Measurements from ENCODE around the gene ITPK1.

The ITPK1 gene

DNA sequence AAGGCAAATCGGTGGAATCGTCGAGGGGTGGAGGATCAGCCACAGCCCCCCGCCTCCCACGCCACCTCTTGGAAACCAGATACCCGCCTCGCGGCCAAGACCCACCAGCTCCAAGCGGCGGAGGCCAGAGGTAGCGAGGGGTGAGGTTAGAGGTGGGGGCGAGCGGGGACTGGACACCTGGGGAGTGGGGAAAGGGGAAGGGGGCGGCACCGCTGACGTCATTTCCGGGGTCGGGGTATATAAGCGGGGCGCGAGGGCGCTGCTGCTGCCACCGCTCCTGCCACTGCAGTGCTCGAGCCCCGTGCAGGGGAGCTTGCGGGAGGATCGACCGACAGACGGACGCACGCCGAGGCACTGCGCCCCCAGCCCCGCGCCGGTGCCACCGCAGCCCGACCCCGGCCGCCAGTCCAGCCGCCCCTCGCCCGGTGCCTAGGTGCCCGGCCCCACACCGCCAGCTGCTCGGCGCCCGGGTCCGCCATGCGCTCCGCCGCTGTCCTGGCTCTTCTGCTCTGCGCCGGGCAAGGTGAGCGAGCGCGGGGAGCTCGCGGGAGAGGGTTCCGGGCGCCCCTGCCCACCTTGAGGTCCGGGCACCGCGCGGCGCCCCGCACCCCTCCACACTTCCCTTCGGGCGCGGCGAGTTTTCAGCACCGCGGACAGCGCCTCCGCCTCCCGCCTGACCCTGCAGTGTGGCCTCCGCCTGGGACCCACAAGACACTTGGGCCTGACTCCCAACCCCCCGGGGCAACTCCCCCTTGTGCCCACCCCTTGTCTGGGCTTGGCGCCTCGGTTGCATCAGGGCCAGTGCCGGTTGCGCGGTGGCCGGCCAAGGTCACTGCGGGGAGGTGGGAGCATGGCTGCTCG, 192.6 kb downstream of the ITPK1 start, which contains the start of gene CHGA:
CHGA (plus strand) TSS at position 268 of the 861 bp plus-strand sequence; CDS start at position 478, 210 bp downstream.
- Mint-ChIP-seq H3K27ac (no peak within 1 kb of the TSS), H3K36me3 (ENCODE audit: low read depth) (no peaks in the 10 kb centered on the region), H3K4me1 (peaks cover 3% of the 10 kb centered on the region), H3K9me3 (no peaks in the 10 kb centered on the region), H3K4me3 (no peak within 1 kb of the TSS), H3K27me3 (peaks cover 36% of the 10 kb centered on the region)
- ATAC-seq (peak; percentile 47), DNase-seq (peak; percentile 67)

DNA sequence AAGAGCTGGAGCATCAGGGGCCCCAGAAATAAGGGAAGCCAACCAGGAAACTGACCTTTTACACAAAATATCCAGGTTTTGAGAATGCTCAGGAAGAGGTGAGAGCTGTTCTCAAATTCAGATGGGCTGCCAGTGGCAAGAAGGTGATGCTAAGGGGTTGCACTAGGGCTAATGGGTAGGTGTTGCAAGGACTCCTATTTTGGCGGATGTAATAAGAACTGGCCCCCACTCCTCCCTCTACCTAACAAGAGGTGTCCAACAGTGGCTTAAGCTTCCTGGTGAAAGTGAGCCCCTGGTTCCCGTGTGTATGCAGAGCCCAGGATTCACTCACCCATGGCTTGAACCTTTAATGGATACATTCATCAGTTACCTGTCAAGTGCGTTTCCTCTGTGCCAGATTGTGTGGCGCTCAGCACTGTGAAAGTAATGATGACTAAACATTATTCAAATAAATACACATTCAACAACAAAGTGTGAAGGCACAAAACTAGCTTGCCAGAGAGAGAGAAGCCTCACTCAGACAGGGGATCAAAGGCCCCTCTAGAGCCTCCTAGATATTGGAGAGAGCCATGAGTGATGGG, 193.5 kb downstream of the ITPK1 start:
- ATAC-seq (no peak), DNase-seq (no peak)
- no peak overlapping the region for H3K27ac Mint-ChIP-seq
- H3K36me3 Mint-ChIP-seq (ENCODE audit: low read depth): no peaks in the 10 kb centered on the region
- H3K4me1 Mint-ChIP-seq: peaks cover 3% of the 10 kb centered on the region
- no peak overlapping the region for H3K4me3 Mint-ChIP-seq
- H3K27me3 Mint-ChIP-seq: peaks cover 36% of the 10 kb centered on the region
- no peaks in the 10 kb centered on the region for H3K9me3 Mint-ChIP-seq

DNA sequence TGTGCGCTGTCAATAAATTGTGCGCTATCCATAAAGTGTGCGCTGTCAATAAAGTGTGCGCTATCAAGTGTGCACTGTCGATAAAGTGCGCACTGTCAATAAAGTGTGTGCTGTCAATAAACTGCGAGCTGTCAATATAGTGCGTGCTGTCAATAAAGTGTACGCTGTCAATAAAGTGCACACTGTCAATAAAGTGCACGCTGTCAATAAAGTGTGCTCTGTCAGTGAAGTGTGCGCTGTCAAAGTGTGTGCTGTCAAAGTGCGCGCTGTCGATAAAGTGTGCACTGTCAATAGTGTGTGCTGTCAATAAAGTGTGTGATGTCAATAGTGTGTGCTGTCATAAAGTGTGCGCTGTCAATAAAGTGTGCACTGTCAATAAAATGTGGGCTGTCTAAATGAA, 195.7 kb downstream of the ITPK1 start:
- Mint-ChIP-seq H3K36me3 (ENCODE audit: low read depth) (no peaks in the 10 kb centered on the region), H3K4me1 (peaks cover 3% of the 10 kb centered on the region), H3K27me3 (peaks cover 33% of the 10 kb centered on the region), H3K27ac (no peak overlapping the region), H3K9me3 (no peaks in the 10 kb centered on the region), H3K4me3 (no peak overlapping the region)
- DNase-seq (no peak), ATAC-seq (no peak)

DNA sequence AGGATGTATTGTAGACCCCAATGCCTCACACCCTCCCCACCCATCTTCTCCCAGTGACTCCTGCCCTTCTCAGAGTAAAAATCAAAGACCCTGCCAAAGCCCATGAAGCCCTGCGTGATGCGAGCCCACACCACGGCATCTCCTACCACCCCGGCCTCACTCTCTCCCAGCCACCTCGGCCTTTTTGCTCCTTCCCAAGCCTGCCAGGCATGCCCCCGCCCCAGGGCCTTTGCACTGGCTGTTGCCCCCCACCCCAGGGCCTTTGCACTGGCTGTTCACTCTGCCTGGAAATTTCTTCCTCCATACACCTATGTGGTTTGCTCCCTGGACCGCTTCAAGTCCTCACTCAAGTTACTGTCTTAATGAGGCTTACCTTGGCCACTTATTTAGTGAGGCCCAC, 197.8 kb downstream of the ITPK1 start:
- DNase-seq: no peak
- no peak for ATAC-seq
- H3K4me3 Mint-ChIP-seq: no peak overlapping the region
- H3K4me1 Mint-ChIP-seq: peaks cover 3% of the 10 kb centered on the region
- peaks cover 25% of the 10 kb centered on the region for H3K27me3 Mint-ChIP-seq
- H3K9me3 Mint-ChIP-seq: no peaks in the 10 kb centered on the region
- H3K36me3 Mint-ChIP-seq (ENCODE audit: low read depth): no peaks in the 10 kb centered on the region
- no peak overlapping the region for H3K27ac Mint-ChIP-seq

DNA sequence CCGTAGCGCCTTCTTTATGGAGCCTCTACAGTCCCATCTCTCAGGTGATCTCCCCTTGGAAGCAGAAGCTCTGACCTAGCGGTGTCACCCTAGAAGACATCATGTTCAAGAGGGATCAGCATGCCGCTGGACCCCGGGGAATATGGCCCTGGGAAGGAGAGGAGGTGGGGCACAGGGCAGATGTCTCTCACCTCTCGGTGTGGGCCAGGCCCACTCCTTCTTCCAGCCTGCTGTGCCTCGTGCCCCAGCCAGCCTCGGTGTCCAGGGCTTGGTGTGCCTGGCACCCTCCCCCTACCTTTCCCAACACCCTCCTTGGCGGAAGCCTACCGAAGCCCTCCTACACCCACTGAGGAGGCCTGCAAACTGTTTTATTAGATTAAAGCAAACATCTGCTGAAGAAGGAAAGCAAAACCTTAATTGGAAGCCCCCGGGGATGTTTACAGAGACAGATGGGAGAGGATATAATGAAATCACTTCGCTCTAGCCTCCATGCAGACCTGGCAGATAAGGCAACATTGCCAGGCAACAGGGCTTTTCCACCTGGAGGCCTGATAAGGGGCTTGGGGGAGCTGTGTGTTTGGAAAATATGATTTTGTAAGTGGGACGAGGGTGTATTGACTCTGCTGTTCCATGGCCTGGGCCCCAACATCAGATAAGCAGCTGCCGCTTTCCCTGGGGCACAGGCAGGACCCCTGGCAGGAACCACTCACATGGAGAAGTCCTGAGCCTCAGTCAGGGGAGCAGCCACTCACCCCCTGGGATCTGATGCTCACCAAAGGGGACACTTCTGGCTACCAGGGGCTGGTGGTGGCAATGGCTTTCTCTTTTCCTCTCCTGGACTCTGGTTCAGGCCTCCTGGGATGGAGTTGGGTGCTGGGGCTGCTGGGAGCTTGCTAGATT, 198.4 kb downstream of the ITPK1 start:
- Mint-ChIP-seq H3K9me3 (no peaks in the 10 kb centered on the region), H3K27me3 (peaks cover 20% of the 10 kb centered on the region), H3K36me3 (ENCODE audit: low read depth) (no peaks in the 10 kb centered on the region), H3K4me1 (no peaks in the 10 kb centered on the region), H3K4me3 (no peak overlapping the region), H3K27ac (no peak overlapping the region)
- DNase-seq (no peak), ATAC-seq (no peak)

DNA sequence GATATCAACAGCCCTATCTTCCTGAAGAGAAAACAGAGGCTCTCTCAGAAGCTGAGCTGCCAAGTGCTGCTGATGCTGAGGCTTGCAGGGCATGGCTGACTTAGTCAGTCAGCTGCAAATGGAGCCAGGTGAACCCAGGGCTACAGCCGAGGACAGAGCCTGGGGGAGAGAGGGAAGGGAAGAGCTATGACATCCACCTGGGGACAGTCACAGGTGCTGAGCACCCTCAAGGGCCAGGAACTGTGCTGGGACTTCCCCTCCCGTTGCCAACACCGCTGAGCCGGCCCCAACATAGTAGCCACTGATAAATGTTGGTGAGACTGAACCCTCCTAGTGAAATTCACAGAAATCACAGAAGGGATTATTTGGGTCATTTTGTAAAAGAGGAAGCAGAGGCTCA, 199.5 kb downstream of the ITPK1 start:
- Mint-ChIP-seq H3K27me3 (peaks cover 12% of the 10 kb centered on the region), H3K4me3 (no peak overlapping the region), H3K36me3 (ENCODE audit: low read depth) (no peaks in the 10 kb centered on the region), H3K27ac (no peak overlapping the region), H3K4me1 (no peaks in the 10 kb centered on the region), H3K9me3 (no peaks in the 10 kb centered on the region)
- DNase-seq: no peak
- no peak for ATAC-seq

DNA sequence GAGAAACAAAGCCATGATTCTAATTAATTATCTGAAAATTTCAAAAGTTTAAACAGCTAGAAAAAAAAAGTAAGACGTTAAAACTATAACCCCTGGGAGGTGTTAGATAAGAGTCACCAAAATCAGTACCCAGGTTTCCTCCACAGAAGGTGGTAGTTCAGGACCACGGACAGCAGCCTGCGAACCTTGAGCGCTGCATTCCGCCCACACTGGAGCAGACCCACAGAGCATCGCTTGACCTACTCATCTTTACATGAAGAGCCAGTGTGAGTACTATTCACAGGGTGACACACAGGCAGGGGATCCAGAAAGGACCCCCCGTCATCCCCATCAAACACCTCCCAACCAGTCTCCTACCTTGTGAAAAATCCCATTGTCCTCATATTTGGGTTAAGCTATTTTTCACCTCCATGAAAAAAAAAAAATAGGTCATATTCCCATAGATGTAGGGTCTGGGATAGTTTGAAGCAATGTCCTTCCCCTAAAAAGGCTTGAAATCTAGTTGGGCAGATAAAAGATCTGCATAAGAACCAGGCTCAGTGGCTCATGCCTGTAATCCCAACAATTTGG, 201.6 kb downstream of the ITPK1 start:
- Mint-ChIP-seq H3K36me3 (ENCODE audit: low read depth) (no peaks in the 10 kb centered on the region), H3K27me3 (peaks cover 5% of the 10 kb centered on the region), H3K27ac (no peak overlapping the region), H3K4me3 (no peak overlapping the region), H3K4me1 (no peaks in the 10 kb centered on the region), H3K9me3 (no peaks in the 10 kb centered on the region)
- ATAC-seq (no peak), DNase-seq (peak; percentile 62)

DNA sequence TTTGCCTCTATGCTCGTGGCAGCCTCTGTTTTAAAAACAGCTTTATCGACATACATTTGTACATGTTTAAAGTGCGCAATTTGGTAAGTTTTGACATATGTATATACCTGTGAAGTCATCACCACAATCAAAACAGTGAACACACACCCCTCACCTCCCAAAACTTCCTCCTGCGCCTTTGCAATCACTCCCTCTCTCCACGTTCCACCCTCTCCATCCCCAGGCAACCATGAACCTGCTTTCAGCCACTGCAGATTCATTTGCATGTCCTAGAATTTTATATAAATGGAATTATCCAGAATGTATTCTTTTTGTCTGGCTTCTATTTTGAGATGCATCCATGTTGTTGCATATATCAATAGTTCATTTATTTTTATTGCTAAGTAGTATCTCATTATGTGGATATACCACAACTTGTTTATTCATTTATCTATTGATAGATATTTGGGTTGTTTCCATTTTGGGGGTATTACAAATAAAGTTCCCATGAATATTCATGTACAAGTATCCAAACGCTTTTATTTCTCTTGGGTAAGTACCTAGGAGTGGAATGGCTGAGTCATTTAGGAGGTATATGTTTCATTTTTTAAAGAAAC, 208.3 kb downstream of the ITPK1 start:
- H3K4me1 Mint-ChIP-seq: peaks cover 12% of the 10 kb centered on the region
- DNase-seq: no peak
- no peaks in the 10 kb centered on the region for H3K36me3 Mint-ChIP-seq (ENCODE audit: low read depth)
- peaks cover 17% of the 10 kb centered on the region for H3K27me3 Mint-ChIP-seq
- H3K4me3 Mint-ChIP-seq: no peak overlapping the region
- ATAC-seq: no peak
- H3K27ac Mint-ChIP-seq: no peak overlapping the region
- no peaks in the 10 kb centered on the region for H3K9me3 Mint-ChIP-seq

DNA sequence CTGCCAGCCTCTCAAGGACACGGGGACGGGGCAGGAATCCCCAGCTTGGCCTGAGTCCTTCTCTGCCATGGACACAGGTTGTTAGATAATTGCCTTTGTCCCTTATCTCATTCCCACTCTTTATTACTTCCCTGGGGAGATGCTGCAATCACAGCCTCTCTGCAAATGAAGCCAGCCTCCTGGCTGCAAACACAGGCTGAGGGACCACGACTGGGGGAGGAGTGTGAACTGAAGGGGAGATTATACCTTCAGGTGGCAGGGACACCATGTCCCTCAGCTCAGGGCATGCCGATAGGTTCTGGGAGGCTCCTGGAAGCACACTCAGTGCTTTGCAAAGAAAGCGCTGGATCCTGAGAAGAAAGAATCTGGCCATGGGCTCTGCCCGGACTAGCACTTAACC, 208.9 kb downstream of the ITPK1 start:
- peaks cover 16% of the 10 kb centered on the region for H3K4me1 Mint-ChIP-seq
- H3K27ac Mint-ChIP-seq: no peak overlapping the region
- peaks cover 21% of the 10 kb centered on the region for H3K27me3 Mint-ChIP-seq
- no peak for ATAC-seq
- no peaks in the 10 kb centered on the region for H3K9me3 Mint-ChIP-seq
- H3K36me3 Mint-ChIP-seq (ENCODE audit: low read depth): no peaks in the 10 kb centered on the region
- DNase-seq: no peak
- no peak overlapping the region for H3K4me3 Mint-ChIP-seq

DNA sequence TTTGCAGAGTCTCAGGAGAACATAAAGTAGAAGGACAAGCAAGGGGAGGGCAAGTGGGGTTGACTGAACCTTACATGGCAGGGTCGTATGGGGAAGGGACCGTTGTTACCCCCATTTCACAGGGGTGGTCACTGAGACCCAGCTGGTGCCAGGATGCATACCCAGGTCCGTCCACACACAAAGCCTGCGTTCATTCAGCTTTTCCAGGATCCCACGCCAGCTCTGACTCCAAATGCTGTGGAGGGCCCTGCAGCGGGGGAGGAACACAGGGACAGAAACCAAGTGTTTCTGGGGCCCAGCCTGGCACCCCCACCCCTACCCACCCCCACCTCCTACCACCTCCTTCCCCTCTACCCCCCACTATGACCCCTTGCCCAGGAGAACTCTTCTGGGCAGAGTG, 209.3 kb downstream of the ITPK1 start:
- Mint-ChIP-seq H3K4me1 (peaks cover 16% of the 10 kb centered on the region), H3K36me3 (ENCODE audit: low read depth) (no peaks in the 10 kb centered on the region), H3K27me3 (peaks cover 21% of the 10 kb centered on the region), H3K4me3 (no peak overlapping the region), H3K9me3 (no peaks in the 10 kb centered on the region), H3K27ac (no peak overlapping the region)
- ATAC-seq: no peak
- no peak for DNase-seq

DNA sequence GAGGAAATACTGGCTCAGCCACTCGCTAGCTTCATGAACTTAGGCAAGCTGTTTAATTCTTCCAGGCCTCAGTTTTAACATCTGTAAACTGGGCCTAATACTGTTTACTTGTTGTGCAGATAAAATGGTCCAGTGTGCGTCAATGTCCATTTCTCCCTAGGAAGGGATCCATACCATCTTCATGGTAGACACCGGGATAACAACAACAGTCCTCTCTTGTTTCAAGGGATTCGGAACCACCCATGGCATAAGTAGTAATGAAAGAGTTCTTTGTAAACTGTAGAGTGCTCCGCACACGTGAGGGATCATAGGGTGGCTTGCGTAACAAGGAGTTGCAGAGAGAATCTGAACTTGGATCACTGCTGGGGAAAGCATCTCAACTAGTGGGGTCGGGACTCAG, 210.1 kb downstream of the ITPK1 start:
- no peaks in the 10 kb centered on the region for H3K9me3 Mint-ChIP-seq
- no peak overlapping the region for H3K4me3 Mint-ChIP-seq
- H3K4me1 Mint-ChIP-seq: peaks cover 17% of the 10 kb centered on the region
- H3K27ac Mint-ChIP-seq: no peak overlapping the region
- H3K36me3 Mint-ChIP-seq (ENCODE audit: low read depth): no peaks in the 10 kb centered on the region
- ATAC-seq (no peak), DNase-seq (no peak)
- peaks cover 24% of the 10 kb centered on the region for H3K27me3 Mint-ChIP-seq

DNA sequence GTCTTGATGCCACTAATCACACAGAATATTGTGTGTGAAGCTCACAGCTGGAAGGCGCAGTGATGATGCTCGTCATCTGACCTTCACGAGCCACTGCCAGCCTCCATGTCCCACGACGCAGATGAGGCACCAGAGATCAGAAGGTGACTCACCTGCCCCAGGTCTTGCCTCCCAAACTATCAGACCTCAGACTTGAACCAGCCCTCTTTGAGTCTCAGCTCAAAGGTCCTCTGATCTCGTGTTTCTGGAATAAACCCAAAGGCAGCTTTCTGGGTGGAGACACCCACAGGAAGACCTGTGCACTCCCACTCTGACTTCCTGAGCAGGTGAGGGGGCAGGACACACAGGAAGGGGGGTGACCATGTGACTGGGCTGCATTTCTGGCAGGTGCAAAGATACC, 212.4 kb downstream of the ITPK1 start:
- Mint-ChIP-seq H3K27ac (peak overlapping the region; percentile 50), H3K4me3 (no peak overlapping the region), H3K27me3 (peaks cover 21% of the 10 kb centered on the region), H3K36me3 (ENCODE audit: low read depth) (no peaks in the 10 kb centered on the region), H3K4me1 (peaks cover 30% of the 10 kb centered on the region), H3K9me3 (no peaks in the 10 kb centered on the region)
- peak; percentile 87 for ATAC-seq
- DNase-seq: peak; percentile 29

DNA sequence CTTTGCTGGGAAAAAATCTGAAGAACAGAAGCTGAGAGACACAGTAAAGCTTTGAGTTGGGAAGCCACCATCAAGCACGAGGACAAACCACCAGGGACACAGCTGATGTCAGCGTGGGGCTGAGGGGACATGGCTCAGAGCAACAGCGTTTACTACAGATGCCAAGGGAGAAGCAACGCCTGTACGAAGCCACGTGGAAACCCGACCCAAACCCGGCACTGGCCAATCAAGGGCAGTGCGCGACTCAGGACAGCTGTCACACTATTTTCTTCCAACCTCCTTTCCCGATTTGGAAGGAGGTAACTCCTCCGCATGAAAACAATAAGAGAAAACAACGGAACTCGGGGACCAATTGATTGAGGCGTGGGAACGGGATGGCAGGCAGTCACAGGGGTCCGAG, 213.0 kb downstream of the ITPK1 start:
- Mint-ChIP-seq H3K27me3 (peaks cover 21% of the 10 kb centered on the region), H3K9me3 (no peaks in the 10 kb centered on the region), H3K4me1 (peaks cover 36% of the 10 kb centered on the region), H3K4me3 (no peak overlapping the region), H3K27ac (no peak overlapping the region), H3K36me3 (ENCODE audit: low read depth) (no peaks in the 10 kb centered on the region)
- DNase-seq: no peak
- no peak for ATAC-seq

DNA sequence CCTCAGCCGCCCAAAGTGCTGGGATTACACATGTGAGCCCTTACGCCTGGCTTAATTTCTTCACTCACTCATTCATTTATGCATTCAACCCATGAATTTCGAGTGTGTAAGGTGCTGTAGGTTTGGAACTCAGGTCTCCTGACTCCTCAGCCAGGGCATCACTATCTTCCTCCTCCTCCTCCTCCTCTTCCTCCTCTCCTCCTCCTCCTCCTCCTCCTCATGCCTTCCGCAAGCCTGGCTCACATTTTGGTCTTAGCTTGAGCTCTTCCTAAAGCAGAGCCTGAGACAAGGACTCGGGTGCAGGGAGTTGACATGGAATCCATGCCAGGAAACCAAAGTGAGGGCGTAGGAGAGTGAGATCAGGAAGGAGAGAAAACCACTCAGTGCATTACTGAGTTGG, 213.5 kb downstream of the ITPK1 start:
- Mint-ChIP-seq H3K4me1 (peaks cover 42% of the 10 kb centered on the region), H3K4me3 (no peak overlapping the region), H3K9me3 (no peaks in the 10 kb centered on the region), H3K36me3 (ENCODE audit: low read depth) (no peaks in the 10 kb centered on the region), H3K27ac (no peak overlapping the region), H3K27me3 (peaks cover 22% of the 10 kb centered on the region)
- no peak for ATAC-seq
- no peak for DNase-seq

Data from activated naive CD8-positive, alpha-beta T cell treated with anti-CD3 and anti-CD28 coated beads, Interleukin-2, amount 50 U/mL, for 24 hours (primary cell).